Caco-2 (cell line): ENCODE measurements around the gene ANK2. TPM values are rescaled to one million over a fixed set of nuclear protein-coding genes. Genes with fewer than 3 reads are reported as not detected.

Experiments used
- BruUV-seq: library from RNA; stranded (reverse); fragments of 400-500 nt; replicated peaks from 2 replicates; lab custom pipeline; 2021; lab: Mats Ljungman, UMichigan
- CTCF ChIA-PET: fragments of 300-600 bp; sonication (Branson Sonifier 250); formaldehyde crosslinking; loops from one replicate; lab custom pipeline; 2022; ENCODE audit warnings: antibody characterized with exemption; lab: Charles Lee
- POLR2A ChIA-PET: fragments of 300-600 bp; sonication (Branson Sonifier 250); formaldehyde crosslinking; loops from one replicate; lab custom pipeline; 2022; ENCODE audit warnings: antibody characterized with exemption; lab: Charles Lee
- DNase-seq, 2 experiments: peaks; one replicate each; pipeline versions ENCODE4 v3.0.0 to v3.0.0-alpha.2; 2020 to 2022
- H3K27me3 ChIP-seq: replicated peaks from 2 replicates; pipeline ENCODE4 v1.6.0; 2011; ENCODE audit warnings: low read length; ENCODE audit not compliant: control insufficient read depth, insufficient read depth
- H3K36me3 ChIP-seq: 2 replicates; pipeline ENCODE4 v1.5.1; 2011; ENCODE audit warnings: low read length; ENCODE audit not compliant: control insufficient read depth, insufficient read depth
- H3K4me1 ChIP-seq: fragments of 250-450 bp; sonication (Bioruptor Pico); 2 replicates; pipeline ENCODE4 v1.5.1; 2020; ENCODE audit warnings: mild to moderate bottlenecking
- H3K4me3 ChIP-seq: 2 replicates; pipeline ENCODE4 v1.5.1; 2011; ENCODE audit warnings: low read depth, mild to moderate bottlenecking, control low read depth, low read length
- H3K9me3 ChIP-seq: fragments of 250-450 bp; sonication (Bioruptor Pico); 2 replicates; pipeline ENCODE4 v1.5.1; 2020; ENCODE audit warnings: mild to moderate bottlenecking, moderate library complexity
- H3K27ac Mint-ChIP-seq: one replicate; pipeline ENCODE4 v1.8.0; 2022; ENCODE audit warnings: mixed read lengths; ENCODE audit not compliant: unreplicated experiment
- H3K27me3 Mint-ChIP-seq: one replicate; pipeline ENCODE4 v1.8.0; 2022; ENCODE audit warnings: mixed read lengths; ENCODE audit not compliant: insufficient read depth, unreplicated experiment
- H3K36me3 Mint-ChIP-seq: one replicate; pipeline ENCODE4 v1.8.0; 2022; ENCODE audit warnings: mild to moderate bottlenecking, mixed read lengths; ENCODE audit not compliant: insufficient read depth, unreplicated experiment
- H3K4me1 Mint-ChIP-seq: one replicate; pipeline ENCODE4 v1.8.0; 2022; ENCODE audit warnings: low read depth, mixed read lengths; ENCODE audit not compliant: unreplicated experiment
- H3K4me3 Mint-ChIP-seq: one replicate; pipeline ENCODE4 v1.8.0; 2022; ENCODE audit warnings: mild to moderate bottlenecking, moderate library complexity, mixed read lengths; ENCODE audit not compliant: unreplicated experiment
- H3K9me3 Mint-ChIP-seq: one replicate; pipeline ENCODE4 v1.8.0; 2022; ENCODE audit warnings: mixed read lengths; ENCODE audit not compliant: unreplicated experiment
- CTCF ChIP-seq, 2 experiments: fragments of 200-600 bp in 1 of 2; IDR thresholded peaks; 1 replicate in 1 of 2; 2 replicates in 1 of 2; pipeline versions ENCODE4 v1.5.1 to v1.8.0; 2011 to 2022; ENCODE audit warnings: antibody characterized with exemption in 1 of 2, control low read depth in 1 of 2, inconsistent platforms in 1 of 2, low read depth in 1 of 2, low read length in 1 of 2, mild to moderate bottlenecking in 1 of 2, moderate library complexity in 1 of 2; ENCODE audit not compliant: insufficient read depth in 1 of 2, severe bottlenecking in 1 of 2, unreplicated experiment in 1 of 2
- intact Hi-C: fragments of 100-400 bp; cut with micrococcal nuclease; formaldehyde crosslinking; loops from one replicate; pipeline ENCODE4 v1.10.0; 2022; ENCODE audit not compliant: unreplicated experiment
- total RNA-seq: library from RNA; stranded (reverse); gene quantifications from 2 replicates; pipeline ENCODE4 v1.2.3, GENCODE V29; 2022

ANK2 gene
- total RNA-seq, 1 experiment from 2014 or later: 26.3 TPM

DNA sequence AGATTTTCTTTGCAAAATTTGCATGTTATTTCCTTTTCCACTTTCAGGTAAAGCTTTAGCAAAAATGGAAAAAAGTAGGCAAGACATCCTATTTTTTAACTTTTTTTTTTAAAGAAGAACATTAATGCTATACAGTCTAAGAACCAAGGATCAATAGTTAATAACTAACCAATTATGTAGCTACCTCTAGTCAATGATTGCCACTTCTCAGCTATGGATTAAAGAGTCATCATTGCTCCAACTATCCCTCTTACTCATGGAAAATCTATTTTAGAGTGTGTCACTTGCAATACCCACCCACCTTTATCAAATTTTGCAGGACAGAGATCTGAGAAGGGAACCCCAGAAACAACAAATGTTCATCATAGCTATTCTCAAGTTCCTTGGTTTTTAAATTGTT, 223.1 kb downstream of the ANK2 start:
- no peaks in the 10 kb centered on the region for H3K36me3 Mint-ChIP-seq
- no peaks in the 10 kb centered on the region for H3K4me1 Mint-ChIP-seq
- ChIA-PET POLR2A (no interaction called here), CTCF (no interaction called here)
- H3K27me3 ChIP-seq: no peaks in the 10 kb centered on the region
- BruUV-seq: no TSS peak
- H3K4me3 ChIP-seq: no peak overlapping the region
- no peaks in the 10 kb centered on the region for H3K36me3 ChIP-seq
- no peak overlapping the region for H3K27ac Mint-ChIP-seq
- intact Hi-C loops: no loop called here
- H3K9me3 ChIP-seq: no peaks in the 10 kb centered on the region
- DNase-seq: no peak
- H3K9me3 Mint-ChIP-seq: no peaks in the 10 kb centered on the region
- TF ChIP-seq CTCF (IDR thresholded peaks at IDR 0.05; ENCODE audit: insufficient read depth in 1 of 2, low read depth in 1 of 2, low read length in 1 of 2, severe bottlenecking in 1 of 2, unreplicated experiment in 1 of 2): no peak
- H3K4me3 Mint-ChIP-seq: no peak overlapping the region
- H3K27me3 Mint-ChIP-seq: no peaks in the 10 kb centered on the region
- H3K4me1 ChIP-seq: no peaks in the 10 kb centered on the region

DNA sequence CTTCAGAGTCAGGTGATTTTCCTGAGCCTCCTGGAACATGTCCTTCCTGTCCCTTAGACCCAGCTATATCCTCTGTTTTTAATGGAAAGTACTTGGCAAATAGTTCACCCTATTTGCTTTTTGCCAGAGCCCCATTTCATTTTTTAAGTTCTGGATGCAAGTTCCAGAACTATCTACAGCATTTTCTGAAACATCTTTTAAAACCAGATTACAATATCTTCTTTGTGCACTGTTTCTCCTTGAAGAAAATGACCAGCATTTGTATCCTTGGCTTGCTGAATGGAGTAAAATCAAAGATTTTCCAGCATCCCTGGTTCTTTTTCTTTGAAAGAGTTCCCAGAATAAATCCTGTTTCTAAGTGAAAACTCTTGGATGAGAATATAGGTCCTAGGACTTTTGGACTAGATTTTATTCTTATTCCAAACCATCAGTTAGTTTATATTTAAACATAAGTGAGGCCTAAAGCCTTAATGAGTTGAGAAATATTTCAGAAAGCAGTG, 224.3 kb downstream of the ANK2 start:
- no peaks in the 10 kb centered on the region for H3K36me3 ChIP-seq

GRCh38 chr4:113276464-113277170, 227.2 kb downstream of the ANK2 start:
- no TSS peak for BruUV-seq
- no peak for DNase-seq
- CTCF ChIA-PET: no interaction called here

More for the DNA sequence above, 224.3 kb downstream of the ANK2 start:
- BruUV-seq: no TSS peak
- H3K4me3 ChIP-seq: no peak overlapping the region
- ChIA-PET CTCF (no interaction called here), POLR2A (no interaction called here)
- H3K27me3 ChIP-seq: no peaks in the 10 kb centered on the region
- no peaks in the 10 kb centered on the region for H3K9me3 ChIP-seq
- Mint-ChIP-seq H3K27me3 (no peaks in the 10 kb centered on the region), H3K4me1 (no peaks in the 10 kb centered on the region), H3K27ac (no peak overlapping the region), H3K4me3 (no peak overlapping the region), H3K36me3 (no peaks in the 10 kb centered on the region), H3K9me3 (no peaks in the 10 kb centered on the region)
- intact Hi-C loops: no loop called here
- no peaks in the 10 kb centered on the region for H3K4me1 ChIP-seq
- DNase-seq: no peak
- TF ChIP-seq CTCF (IDR thresholded peaks at IDR 0.05; ENCODE audit: insufficient read depth in 1 of 2, low read depth in 1 of 2, low read length in 1 of 2, severe bottlenecking in 1 of 2, unreplicated experiment in 1 of 2): no peak

More at GRCh38 chr4:113276464-113277170, 227.2 kb downstream of the ANK2 start:
- no peaks in the 10 kb centered on the region for H3K36me3 Mint-ChIP-seq
- H3K4me3 Mint-ChIP-seq: no peak overlapping the region
- H3K27ac Mint-ChIP-seq: no peak overlapping the region
- no peaks in the 10 kb centered on the region for H3K27me3 ChIP-seq
- no peaks in the 10 kb centered on the region for H3K27me3 Mint-ChIP-seq
- intact Hi-C loops: no loop called here
- H3K9me3 Mint-ChIP-seq: no peaks in the 10 kb centered on the region
- TF ChIP-seq CTCF (IDR thresholded peaks at IDR 0.05; ENCODE audit: insufficient read depth in 1 of 2, low read depth in 1 of 2, low read length in 1 of 2, severe bottlenecking in 1 of 2, unreplicated experiment in 1 of 2): no peak
- no peaks in the 10 kb centered on the region for H3K4me1 ChIP-seq
- POLR2A ChIA-PET: no interaction called here
- no peak overlapping the region for H3K4me3 ChIP-seq
- no peaks in the 10 kb centered on the region for H3K9me3 ChIP-seq
- H3K4me1 Mint-ChIP-seq: no peaks in the 10 kb centered on the region
- no peaks in the 10 kb centered on the region for H3K36me3 ChIP-seq
